22Rv1 (cell line): Measurements from ENCODE around the gene RAD51B.

Experiments used
- CTCF ChIP-seq: fragments of 450-650 bp; IDR thresholded peaks from 2 replicates; pipeline ENCODE4 v1.5.1; 2017; ENCODE audit warnings: mild to moderate bottlenecking
- ZFX ChIP-seq: fragments of 450-650 bp; IDR thresholded peaks from 2 replicates; pipeline ENCODE4 v1.6.1; 2017; ENCODE audit warnings: antibody characterized with exemption, borderline replicate concordance

GRCh38 chr14:68342216-68342763, 522.7 kb downstream of the RAD51B start:
- no peak for TF ChIP-seq CTCF
- no peak for TF ChIP-seq ZFX
